22Rv1 (cell line): ENCODE data around the gene MKNK2.

Experiments
- H3K27ac ChIP-seq: fragments of 450-650 bp; 2 replicates; pipeline ENCODE4 v1.5.1; 2017
- CTCF ChIP-seq: fragments of 450-650 bp; IDR thresholded peaks from 2 replicates; pipeline ENCODE4 v1.5.1; 2017; ENCODE audit warnings: mild to moderate bottlenecking
- ZFX ChIP-seq: fragments of 450-650 bp; IDR thresholded peaks from 2 replicates; pipeline ENCODE4 v1.6.1; 2017; ENCODE audit warnings: antibody characterized with exemption, borderline replicate concordance

The MKNK2 gene

GRCh38 chr19:2039959-2040646 is 10.9 kb downstream of the MKNK2 start:
- no peak overlapping the region for H3K27ac ChIP-seq

GRCh38 chr19:2039089-2039958 is 11.7 kb downstream of the MKNK2 start:
- TF ChIP-seq CTCF (no peak), ZFX (no peak)

More at GRCh38 chr19:2039959-2040646, 10.9 kb downstream of the MKNK2 start:
- no peak for TF ChIP-seq CTCF

GRCh38 chr19:2038284-2039088 is 12.6 kb downstream of the MKNK2 start:
- TF ChIP-seq CTCF (no peak), ZFX (no peak)
- no peak overlapping the region for H3K27ac ChIP-seq

More at GRCh38 chr19:2039089-2039958, 11.7 kb downstream of the MKNK2 start:
- no peak overlapping the region for H3K27ac ChIP-seq

- no peak for TF ChIP-seq CTCF
- no peak overlapping the region for H3K27ac ChIP-seq
These were observed 13.3 kb downstream of the MKNK2 start for GRCh38 chr19:2037651-2038255.

- TF ChIP-seq ZFX (no peak), CTCF (no peak)
- peak overlapping the region; percentile 88 for H3K27ac ChIP-seq
These were observed 14.6 kb downstream of the MKNK2 start for GRCh38 chr19:2036424-2036823.

- H3K27ac ChIP-seq: peak overlapping the region; percentile 88
- TF ChIP-seq ZFX: no peak
- no peak for TF ChIP-seq CTCF
These were observed 15.5 kb downstream of the MKNK2 start for GRCh38 chr19:2035590-2035991.
